Embryonic facial prominence (tissue), 1 donor: Measurements from ENCODE around the gene HLF.

Experiments
- DNase-seq: peaks from one replicate; pipeline ENCODE4 v3.0.0-alpha.2; 2016; ENCODE audit errors: extremely low spot score

HLF gene

DNA sequence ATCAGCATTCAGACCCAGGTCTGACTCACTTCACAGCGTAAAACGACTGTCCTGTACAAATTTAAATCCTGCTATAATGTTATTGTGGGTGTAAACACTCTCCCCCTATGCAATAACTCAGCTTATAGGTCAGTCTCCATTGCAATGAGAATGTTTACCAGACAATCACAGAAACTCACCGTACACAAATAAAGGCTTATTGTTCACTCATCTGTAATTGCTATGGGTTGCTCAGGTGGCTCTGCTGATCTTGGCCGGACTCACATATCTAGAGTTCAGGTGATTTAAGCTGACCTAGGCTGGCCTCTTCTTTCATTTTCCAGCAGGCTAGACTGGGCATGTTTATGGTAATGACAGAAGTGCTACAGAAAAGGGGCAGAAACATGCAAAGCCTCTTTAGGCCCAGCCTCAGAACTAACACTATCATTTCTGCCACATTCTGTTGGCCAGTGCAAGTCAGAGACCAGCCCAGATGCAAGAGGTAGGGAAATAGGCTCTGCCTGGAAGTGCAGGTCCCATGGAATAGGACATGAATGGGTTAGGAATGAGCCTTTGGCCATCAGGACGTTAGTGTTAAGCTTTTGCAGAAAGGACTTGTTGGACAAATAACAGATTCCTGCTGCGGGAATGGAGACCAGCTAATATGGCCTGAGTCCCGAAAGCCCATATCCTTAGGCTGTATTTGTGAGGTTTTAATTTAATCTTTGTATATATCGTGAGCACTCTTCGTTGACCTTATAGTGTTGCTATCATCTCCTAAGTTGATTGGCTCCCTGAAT, 44.0 kb downstream of the HLF start:
- no peak for DNase-seq

GRCh38 chr17:55311767-55312375, 47.1 kb downstream of the HLF start:
- no peak for DNase-seq

DNA sequence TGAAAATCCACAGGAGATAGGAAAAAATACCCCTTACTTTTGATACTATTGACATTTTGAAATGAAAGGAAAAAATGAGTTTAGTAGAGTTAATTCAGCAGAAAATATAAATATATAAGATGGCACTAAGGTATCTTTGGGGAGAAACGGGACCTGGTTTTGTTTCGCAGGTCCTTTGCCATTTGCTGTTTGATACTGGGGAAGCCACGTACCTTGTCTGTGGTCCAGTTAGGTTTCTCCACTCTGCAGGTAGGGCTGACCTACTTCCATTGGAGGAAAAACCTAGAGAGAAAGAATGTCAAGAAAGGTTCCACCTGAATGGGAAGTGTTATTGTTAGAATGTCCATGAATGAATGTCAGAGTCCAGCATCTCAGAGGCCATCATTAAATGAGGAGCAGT, 48.1 kb downstream of the HLF start:
- DNase-seq = no peak

DNA sequence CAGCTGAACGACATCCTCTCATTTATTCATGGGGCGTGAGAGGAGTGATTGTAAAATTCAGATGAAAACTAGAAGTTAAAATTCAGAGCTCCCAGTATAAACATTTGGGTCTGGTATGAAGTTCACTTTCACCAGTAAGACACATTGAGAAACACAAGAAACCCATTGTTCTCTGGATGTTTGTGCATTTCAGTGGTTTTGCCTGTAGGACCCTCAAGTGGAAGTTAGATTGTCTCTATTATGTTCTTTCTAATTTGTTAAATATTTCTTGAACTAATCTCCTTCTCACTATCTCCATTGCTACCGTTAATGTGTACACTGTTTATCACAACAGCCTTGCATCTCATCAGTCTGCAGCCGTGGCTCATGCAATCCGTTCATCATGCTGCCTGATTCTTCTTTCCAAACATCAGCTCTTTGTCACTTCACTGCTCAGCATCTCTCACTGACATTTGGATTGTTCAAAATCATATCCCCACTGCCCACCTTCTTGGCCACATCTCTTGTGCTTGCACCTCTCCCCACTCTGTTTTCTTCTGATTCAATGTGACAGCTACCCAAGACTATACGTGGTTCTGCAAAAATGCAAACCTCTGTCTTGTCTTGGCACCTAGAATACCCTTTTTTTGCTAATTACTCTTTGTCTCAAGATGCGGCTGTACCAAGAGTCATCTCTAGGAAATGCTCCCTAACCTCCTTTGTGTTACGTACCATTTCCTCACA, 49.5 kb downstream of the HLF start:
- DNase-seq = no peak

GRCh38 chr17:55314784-55315491, 50.2 kb downstream of the HLF start:
- no peak for DNase-seq

DNA sequence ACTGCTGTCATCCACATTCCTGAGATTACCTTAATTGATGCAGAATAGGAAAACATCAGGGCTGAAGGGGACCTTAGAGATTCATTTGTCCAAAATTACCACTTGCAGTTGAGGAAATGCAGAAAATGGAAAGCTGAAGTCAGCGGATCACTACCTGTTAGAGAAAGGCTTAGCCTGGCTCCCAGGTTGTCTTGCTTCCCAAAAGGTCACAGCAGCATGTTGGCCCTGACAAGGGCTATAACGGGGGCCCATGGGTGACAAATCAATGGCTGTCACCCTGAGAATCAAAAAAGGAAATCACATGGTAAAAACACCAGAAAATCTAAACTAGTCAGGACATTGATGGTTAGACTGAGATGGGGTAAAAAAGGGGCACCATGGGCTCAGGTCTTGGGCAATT, 51.7 kb downstream of the HLF start:
- no peak for DNase-seq

GRCh38 chr17:55317284-55317683, 52.5 kb downstream of the HLF start:
- DNase-seq = no peak

GRCh38 chr17:55318081-55318480, 53.3 kb downstream of the HLF start:
- no peak for DNase-seq

GRCh38 chr17:55318715-55319487, 54.1 kb downstream of the HLF start:
- DNase-seq = no peak

- DNase-seq = no peak
These were observed 55.3 kb downstream of the HLF start for GRCh38 chr17:55319933-55320593.

DNA sequence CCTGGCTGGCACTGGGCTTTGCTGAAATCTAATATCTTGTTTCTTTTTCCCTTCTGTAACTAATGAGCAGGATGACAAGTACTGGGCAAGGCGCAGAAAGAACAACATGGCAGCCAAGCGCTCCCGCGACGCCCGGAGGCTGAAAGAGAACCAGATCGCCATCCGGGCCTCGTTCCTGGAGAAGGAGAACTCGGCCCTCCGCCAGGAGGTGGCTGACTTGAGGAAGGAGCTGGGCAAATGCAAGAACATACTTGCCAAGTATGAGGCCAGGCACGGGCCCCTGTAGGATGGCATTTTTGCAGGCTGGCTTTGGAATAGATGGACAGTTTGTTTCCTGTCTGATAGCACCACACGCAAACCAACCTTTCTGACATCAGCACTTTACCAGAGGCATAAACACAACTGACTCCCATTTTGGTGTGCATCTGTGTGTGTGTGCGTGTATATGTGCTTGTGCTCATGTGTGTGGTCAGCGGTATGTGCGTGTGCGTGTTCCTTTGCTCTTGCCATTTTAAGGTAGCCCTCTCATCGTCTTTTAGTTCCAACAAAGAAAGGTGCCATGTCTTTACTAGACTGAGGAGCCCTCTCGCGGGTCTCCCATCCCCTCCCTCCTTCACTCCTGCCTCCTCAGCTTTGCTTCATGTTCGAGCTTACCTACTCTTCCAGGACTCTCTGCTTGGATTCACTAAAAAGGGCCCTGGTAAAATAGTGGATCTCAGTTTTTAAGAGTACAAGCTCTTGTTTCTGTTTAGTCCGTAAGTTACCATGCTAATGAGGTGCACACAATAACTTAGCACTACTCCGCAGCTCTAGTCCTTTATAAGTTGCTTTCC, 56.0 kb downstream of the HLF start:
- no peak for DNase-seq

- DNase-seq = no peak
These were observed 56.8 kb downstream of the HLF start for GRCh38 chr17:55321427-55322060.

DNA sequence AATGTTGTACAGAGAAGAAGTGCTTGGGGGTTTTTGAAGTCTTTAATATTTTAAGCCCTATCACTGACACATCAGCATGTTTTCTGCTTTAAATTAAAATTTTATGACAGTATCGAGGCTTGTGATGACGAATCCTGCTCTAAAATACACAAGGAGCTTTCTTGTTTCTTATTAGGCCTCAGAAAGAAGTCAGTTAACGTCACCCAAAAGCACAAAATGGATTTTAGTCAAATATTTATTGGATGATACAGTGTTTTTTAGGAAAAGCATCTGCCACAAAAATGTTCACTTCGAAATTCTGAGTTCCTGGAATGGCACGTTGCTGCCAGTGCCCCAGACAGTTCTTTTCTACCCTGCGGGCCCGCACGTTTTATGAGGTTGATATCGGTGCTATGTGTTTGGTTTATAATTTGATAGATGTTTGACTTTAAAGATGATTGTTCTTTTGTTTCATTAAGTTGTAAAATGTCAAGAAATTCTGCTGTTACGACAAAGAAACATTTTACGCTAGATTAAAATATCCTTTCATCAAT, 57.8 kb downstream of the HLF start:
- no peak for DNase-seq

- no peak for DNase-seq
These were observed 58.9 kb downstream of the HLF start for GRCh38 chr17:55323518-55324295.

DNA sequence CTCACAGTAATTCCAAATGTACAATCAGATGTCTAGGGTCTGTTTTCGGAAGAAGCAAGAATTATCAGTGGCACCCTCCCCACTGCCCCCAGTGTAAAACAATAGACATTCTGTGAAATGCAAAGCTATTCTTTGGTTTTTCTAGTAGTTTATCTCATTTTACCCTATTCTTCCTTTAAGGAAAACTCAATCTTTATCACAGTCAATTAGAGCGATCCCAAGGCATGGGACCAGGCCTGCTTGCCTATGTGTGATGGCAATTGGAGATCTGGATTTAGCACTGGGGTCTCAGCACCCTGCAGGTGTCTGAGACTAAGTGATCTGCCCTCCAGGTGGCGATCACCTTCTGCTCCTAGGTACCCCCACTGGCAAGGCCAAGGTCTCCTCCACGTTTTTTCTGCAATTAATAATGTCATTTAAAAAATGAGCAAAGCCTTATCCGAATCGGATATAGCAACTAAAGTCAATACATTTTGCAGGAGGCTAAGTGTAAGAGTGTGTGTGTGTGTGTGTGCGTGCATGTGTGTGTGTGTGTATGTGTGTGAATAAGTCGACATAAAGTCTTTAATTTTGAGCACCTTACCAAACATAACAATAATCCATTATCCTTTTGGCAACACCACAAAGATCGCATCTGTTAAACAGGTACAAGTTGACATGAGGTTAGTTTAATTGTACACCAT, 59.7 kb downstream of the HLF start:
- DNase-seq = no peak

- DNase-seq = no peak
These were observed 60.6 kb downstream of the HLF start for GRCh38 chr17:55325406-55325805.

DNA sequence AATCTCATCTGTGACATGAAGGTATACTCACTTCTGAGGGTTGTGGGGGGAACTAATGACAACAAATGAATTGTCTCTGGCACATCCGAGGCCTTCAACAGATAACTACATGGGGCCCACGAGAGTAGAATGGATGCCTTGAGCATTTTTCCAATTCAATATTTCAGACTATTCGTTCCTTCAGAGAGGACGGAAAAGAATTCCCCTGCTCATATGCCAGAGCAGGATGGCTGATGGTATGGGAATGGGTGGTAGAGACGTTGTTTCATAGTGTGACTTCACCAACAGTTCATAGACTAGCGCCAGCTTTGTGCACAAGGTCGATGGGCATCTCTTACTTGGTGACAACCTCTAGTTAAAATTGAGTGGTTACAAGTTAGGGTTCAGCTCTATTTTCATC, 61.3 kb downstream of the HLF start:
- DNase-seq = no peak
